Activated CD4-positive, alpha-beta T cell treated with anti-CD3 and anti-CD28 coated beads, Interleukin-10, Interleukin-2, amounts not matched to agents 100 ng/mL and 50 ng/mL, durations not matched to agents 16 hours and 8 hours (primary cell): Measurements from ENCODE around the gene REC8.
A peak's percentile ranks its signal among the peaks of the same experiment; 100 is the strongest.

Experiments
- DNase-seq: peaks from one replicate; pipeline ENCODE4 v3.0.0-alpha.2; 2020

Gene REC8

GRCh38 chr14:24160499-24160849 lies 11.4 kb upstream of the REC8 start:
- no peak for DNase-seq

- DNase-seq: peak; percentile 97
Observed at GRCh38 chr14:24160850-24161804, 10.8 kb upstream of the REC8 start, which contains the start of gene IRF9. TSS of gene IRF9 (plus strand) at chr14:24161265. CDS start at chr14:24162145, 880 bp downstream.

GRCh38 chr14:24162093-24162492 lies 9.8 kb upstream of the REC8 start:
- DNase-seq: no peak

GRCh38 chr14:24164518-24164991 lies 7.3 kb upstream of the REC8 start:
- no peak for DNase-seq

- DNase-seq: no peak
Observed at GRCh38 chr14:24165785-24166184, 6.1 kb upstream of the REC8 start.

GRCh38 chr14:24167469-24168114 lies 4.3 kb upstream of the REC8 start:
- DNase-seq: no peak

GRCh38 chr14:24172261-24172860 lies 481 bp downstream of the REC8 start:
- DNase-seq: no peak

- no peak for DNase-seq
Observed at GRCh38 chr14:24172871-24173281, 996 bp downstream of the REC8 start.

- no peak for DNase-seq
Observed at GRCh38 chr14:24176599-24176998, 4.7 kb downstream of the REC8 start.

GRCh38 chr14:24177041-24177825 lies 5.4 kb downstream of the REC8 start:
- DNase-seq: no peak

GRCh38 chr14:24177891-24178290 lies 6.0 kb downstream of the REC8 start:
- no peak for DNase-seq

- no peak for DNase-seq
Observed at GRCh38 chr14:24178399-24179178, 6.7 kb downstream of the REC8 start.

- no peak for DNase-seq
Observed at GRCh38 chr14:24179294-24179960, 7.5 kb downstream of the REC8 start.

- DNase-seq: no peak
Observed at GRCh38 chr14:24179961-24180796, 8.3 kb downstream of the REC8 start.

GRCh38 chr14:24181371-24182077 lies 9.6 kb downstream of the REC8 start:
- DNase-seq: no peak

GRCh38 chr14:24182110-24182882 lies 10.4 kb downstream of the REC8 start:
- no peak for DNase-seq

- no peak for DNase-seq
Observed at GRCh38 chr14:24183014-24183481, 11.2 kb downstream of the REC8 start.

GRCh38 chr14:24184104-24184970 lies 12.5 kb downstream of the REC8 start:
- no peak for DNase-seq
